HS-27A (cell line): ENCODE measurements around the gene TBC1D22A.
"Not testable (repeated sequence)": the region's sequence is repeated elsewhere in the genome, so short reads cannot be mapped to it uniquely, and the experiment has no call there.

Source experiments
- DNase-seq: peaks from one replicate; pipeline ENCODE4 v3.0.0-alpha.2; 2012; ENCODE audit warnings: low read depth, missing footprints

TBC1D22A gene

DNA sequence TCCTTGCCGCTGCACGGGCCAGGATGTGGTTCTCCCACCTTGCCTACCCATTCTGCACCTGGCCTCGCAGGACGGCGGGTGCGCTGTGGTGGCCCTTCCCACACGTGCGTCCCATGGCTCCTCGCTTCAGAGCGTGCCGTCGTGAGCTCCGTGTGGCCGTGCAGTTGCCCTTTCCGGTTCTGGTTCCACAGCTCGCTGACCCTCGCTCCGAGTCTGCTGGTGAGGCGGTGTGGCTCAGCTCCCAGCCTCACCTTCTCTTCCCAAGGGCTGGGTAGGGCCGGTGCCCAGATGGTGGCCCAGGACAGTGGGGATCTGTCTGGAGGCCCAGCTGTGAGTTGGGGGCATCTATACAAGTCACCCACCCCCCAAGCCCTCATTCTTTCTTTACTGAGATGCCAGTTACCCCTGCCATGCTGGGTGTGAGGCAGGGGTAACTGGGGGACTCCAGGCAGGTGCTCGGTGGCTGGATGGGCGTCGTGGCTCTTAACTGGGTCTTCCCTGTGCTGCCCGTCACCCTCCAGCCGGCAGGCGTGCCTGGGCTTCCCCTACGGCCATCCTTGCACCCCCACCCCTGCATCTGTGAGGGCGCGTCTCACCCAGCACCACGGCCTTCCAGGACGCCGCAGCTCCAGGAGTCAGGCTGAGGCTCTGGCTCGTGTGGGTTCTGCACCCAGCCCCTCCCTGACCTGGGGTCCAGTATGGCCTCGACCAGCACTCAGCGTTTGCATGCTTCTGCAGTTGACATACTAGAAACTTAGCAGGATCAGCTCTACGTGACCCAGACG, 395.2 kb downstream of the TBC1D22A start:
- DNase-seq: no peak

DNA sequence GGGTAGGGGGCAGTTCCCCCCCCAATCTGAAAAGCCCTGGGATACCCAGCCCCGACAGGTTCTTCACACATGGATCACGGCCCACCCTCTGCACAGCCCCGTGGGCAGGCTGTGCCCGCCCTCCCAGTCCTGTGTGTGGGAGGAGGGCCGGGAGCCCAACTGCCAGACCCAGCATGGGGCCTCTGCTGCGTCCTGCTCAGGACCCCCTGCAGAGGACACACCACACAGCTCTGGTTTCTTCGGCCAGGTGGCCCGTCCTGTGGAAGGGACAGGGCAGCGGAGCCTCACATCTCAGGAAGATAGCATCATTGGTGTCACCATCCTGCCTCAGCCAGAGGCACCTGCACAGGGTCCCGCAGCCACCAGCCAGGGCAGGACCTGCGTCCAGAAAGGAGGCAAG, 396.0 kb downstream of the TBC1D22A start:
- no peak for DNase-seq

DNA sequence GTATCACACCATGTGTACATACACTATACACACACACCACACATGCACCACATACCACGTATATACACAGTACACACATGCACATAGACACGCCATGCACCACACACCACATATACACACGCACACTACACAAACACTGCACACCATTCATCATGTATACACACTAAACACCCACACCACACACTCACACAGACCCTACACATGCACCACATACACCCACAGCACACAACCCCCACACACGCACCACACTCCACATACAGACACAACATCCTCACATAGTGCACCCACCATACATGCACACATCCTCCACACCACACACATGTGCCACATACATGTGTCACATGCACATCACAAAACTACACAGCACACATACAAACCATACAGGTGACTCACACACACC, 397.1 kb downstream of the TBC1D22A start:
- no peak for DNase-seq

DNA sequence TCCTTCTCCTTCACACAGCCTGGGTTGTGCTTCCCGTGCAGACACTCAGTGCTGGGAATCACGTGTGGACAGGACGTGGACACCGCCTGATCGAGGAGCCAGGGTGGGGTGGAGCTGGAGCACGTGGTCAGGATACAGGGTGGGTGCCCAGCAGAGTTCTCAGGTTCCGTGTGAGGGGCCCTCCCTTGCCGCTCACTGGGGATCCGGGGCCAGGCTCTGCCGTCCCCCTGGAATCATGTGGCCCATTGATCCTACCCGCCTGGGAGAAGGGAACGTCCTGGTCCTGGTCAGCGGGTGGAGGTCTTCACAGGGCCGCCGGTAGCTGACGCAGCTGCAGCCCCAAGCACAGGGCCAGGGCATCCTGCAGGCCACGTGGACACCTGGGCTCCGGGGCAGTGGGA, 397.7 kb downstream of the TBC1D22A start:
- DNase-seq: no peak

DNA sequence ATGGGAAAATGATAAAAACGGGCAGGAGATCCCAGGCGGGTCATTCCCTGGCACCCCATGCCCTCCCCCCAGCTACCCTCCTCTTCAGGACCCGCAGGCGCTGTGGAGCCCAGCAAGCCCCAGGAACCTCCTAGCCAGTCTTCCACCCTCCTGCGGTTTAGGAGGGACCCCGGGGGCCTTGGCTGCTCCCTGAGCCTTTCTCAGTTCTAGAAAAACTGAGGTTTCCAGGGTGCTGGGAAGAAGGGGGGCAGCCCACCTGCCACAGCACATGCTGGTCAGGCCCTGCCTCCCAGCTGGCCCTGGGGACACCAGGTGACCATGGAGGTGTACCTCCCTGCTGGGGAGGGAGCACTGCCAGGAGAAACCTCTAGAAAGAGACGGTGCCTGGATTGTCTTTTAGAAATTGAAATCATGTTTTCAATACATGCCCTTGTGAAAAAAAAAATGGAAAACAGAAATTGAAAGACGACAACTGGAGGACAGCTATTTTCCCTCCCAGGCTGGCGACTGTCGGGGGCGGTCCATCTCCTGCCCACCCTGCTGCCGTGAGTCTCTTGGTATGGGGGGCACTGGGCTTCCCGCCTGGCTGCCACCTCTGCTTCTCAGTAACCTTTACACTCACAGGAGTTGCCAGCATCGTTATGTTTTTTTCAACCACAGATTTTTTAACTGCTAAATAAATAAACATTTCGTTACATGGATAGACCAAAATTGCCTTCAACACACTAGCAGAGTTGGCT, 398.5 kb downstream of the TBC1D22A start:
- no peak for DNase-seq

DNA sequence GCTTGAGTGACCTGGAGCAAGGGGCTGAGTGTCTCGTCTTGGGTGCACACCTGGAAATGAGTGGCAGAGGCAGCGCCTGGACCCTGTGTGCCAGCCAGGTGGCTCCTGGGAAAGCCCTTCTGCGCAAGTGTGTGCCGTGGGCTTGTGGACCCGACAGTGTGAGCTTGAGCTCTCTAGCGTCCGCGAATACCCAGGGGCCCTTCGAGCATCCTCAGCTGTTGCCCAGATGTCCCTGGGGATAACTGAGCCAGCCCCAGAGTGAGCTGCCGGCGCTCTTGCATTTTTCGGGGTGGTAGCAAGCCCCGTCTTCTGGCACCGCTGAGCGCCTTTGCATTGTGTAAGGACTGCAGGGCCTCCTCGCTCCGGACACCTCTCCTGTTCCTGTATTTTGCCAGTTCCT, 399.2 kb downstream of the TBC1D22A start:
- no peak for DNase-seq

DNA sequence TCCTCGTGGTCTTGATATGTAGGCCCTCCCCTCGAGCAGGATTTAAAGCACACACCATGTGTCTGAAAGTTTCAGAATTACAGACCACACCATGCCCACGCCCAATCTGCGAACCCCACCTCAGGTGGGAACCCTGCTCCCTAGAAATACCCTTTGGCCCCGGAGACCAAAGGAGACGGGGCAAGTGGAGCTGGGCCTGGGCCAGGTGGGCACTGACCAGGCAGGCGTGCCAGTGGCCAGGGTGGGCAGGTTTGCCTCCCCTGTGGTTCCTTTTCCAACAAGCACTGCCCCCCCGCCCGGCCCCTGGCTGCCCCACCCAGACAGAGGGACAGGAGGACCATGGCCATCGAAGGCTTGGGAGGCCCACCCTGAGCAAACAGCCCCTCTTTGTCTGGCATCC, 400.4 kb downstream of the TBC1D22A start:
- DNase-seq: no peak

DNA sequence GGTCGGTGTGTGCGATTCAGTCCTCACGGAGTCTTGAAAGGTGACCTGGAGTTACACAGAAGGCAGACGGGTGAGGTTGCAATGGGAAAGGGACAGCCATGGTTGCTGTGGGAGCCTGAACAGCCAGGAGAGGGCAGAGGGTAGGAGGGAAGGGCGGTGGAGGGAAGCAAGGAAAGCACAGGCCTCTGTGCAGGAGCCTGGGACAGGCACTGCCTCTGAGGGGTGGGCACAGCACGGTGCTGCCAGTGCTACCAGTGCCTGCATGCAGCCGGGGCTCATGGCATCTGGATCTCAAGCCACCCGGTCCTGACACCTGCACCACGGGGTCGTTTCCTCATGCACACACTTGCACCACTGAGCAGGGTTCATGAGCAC, 401.0 kb downstream of the TBC1D22A start:
- DNase-seq: no peak

DNA sequence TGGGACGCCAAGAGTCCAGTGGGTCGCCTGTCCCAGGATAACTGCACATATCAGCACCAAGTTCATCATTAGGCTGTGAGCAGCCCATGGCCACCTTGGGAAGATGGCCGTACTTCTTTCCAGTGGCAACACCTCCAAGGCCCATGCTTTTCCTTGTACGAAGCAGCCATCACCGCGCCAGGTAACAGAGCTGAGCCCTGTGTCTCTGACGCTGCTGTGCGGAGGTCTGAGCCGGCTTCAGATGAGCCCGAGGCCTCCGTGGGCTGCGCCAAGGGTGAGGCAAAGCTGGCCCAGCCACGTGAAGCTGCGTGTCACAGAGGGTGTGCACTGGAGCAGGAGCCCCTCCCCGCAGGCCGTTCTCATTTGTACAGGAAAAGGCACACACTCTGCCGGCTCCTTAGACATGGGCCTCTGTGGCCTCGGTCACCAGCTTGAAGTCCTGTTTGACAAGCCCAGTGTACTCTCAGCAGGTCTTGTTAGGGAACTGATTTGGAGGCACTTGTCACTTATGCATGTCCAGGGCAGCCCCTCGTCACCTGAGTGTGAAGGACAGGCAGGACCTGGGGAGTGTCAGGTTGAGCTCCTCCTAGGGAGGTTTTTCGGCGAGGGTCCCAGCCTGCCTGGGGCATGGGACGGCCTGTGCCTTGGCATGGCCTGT, 401.5 kb downstream of the TBC1D22A start:
- no peak for DNase-seq

DNA sequence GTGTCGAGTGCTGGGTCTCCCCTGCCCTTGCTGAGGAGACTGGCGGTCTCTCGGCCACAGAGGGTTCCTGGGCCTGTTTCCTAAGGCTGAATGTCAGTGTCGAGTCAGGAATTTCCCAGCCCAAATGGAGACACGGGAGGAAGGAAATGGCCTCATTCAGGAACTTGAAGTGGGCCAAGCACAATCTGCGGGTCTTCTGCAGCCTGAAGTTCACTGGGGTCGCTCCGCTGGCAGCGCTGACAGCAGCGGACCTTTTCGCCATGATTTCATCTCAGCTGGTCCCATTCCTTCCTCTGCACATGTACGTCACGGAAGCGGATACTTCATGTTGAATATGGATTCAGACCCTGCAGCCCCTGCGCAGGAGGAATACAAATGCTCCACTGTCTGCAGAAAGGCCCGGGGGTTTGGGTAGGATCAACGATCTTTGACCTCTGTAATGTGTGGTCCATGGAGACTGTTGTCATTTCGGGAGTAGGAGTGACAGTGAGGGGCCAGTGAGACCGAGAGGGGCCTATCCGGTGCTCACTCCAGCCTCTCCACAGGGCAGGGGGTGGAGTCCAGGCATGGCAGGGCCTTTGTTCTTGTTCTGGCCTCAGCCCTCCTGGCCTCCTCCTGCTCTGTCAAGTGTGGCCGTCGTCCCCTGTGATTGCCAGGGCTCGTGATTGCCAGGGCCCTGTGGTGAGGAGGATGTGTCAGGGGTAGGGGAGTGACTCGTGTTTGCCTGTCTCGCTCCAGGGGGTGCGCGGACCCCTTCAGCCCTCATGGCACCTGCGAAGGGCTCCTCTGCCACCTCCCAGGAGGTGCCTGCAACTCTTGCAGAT, 402.3 kb downstream of the TBC1D22A start:
- no peak for DNase-seq

DNA sequence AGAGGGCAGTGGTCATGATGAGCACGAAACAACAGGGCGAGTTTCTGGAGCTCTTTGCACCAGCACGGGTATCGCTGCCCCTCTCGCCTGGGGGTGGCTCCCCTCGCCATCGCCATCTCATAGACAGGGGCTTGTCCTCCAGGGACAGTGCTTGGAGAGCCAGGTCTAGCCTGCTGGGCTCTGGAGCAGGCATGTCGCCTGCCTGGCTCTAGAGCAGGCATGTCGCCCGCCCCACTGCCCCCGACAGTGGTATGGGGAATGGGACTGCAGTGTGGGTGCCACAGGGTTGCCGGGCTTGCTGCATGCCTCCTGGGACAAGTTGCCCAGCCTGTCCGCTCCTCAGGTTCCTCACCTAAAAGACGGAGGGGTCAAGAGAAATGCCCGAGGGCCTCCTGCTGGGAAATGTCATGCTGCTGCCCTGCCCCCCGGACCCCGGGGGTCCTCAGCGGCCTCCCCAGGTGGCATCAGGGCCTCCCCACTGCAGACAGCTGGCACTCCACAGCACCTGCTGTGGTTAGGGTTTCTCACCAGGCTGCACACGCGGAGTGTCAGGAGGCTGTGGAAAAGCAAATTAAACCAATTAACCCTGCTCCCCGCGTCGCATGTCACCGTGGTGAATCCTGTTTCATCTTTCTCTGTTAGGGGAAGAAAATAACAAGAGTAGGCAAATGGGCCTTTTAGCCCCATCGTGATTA, 403.0 kb downstream of the TBC1D22A start:
- DNase-seq: no peak

DNA sequence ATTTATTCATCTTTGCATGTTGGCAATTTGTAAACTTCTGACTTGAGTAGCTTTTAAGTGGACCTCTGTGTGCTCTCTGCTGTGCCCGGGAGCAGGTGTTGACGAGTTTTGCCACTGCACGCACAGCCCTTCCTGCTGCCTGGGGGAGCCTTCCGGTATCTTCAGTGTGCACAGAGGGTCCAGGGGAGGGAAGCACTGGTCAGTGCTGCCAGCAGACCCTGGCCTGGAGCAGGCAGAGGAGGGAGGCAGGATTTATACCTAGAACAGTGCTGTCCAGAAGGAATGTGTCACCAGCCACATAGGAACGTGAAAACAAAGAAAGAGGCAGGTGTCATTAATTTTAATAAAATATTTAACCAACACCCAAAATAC, 403.6 kb downstream of the TBC1D22A start:
- no peak for DNase-seq

DNA sequence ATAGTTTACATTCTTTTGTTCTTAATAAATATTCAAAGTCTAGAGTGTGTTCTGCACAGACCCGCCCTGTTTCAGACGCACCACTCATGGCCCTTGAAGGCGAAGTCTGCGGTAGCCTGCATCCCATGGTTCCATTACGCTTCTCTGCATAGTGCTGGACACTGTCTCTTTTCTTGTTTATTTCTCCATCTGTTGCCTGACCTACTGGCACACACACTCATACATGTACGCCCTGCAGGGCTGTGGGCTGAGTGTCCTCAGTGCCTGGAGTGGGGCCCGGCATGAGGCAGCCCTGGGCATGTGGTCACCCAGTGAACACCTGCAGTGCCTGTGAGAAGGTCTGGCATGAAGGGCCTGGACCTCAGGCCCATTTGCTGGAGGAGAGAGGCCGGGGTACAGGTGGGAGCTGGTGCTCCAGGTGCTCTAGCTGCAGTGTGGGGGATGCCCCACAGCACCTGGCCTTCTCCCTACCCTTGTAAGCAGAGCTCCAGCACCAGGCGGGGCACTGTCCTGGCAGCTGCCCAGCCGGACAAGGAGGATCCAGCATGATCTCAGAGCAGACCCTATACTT, 404.1 kb downstream of the TBC1D22A start:
- DNase-seq: no peak

DNA sequence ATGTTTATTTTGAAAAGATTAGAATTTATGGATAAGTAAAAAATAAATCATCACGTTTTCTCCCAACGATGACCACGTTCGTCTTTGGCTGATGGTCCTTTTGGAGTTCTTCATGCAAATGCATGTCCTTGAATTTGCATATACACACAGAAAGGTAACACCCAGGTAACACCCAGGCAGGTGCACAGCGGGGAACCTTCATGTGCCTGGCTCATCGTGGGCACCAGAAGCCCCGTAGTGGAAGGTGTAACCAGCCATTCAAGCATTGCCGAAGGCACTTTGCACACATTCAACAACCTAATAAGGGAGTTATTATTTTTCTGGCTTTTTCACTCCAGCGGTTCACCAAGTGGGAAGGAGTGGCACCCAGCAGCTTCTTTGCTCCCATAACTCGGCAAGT, 404.6 kb downstream of the TBC1D22A start:
- no peak for DNase-seq

DNA sequence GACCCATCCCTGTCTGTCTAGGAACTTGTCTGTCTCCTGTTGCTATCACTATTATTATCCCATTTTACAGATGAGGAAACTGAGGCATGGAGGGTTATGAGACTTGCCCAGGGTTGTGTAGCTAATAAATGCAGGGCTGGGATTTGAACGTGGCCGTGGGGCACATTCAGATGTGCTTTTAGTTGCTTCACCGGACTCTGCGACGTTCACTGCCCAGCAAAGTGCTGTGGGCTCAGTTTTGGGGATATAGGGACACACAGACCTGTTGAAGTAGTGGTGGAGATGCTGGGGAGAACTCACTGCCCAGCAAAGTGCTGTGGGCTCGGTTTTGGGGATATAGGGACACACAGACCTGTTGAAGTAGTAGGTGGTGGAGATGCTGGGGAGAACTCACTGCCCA, 405.5 kb downstream of the TBC1D22A start:
- not testable (repeated sequence) for DNase-seq

DNA sequence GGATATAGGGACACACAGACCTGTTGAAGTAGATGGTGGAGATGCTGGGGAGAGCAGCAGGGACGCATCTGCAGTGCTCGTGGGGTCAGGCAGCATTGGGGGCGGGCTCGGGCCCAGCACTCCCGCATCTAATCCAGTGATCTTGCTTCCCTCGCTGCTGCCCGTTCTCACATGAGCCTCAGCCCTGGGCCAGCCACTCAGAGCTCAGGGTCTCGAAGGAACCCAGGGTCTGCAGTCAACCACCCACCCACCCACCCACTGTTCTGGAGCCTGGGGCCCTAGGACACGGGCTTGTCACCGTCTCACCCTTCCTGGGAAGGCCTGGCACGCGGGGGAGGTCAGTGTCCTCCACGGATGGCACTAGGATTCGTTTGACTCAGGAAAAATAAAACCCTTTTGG, 406.0 kb downstream of the TBC1D22A start:
- no peak for DNase-seq

DNA sequence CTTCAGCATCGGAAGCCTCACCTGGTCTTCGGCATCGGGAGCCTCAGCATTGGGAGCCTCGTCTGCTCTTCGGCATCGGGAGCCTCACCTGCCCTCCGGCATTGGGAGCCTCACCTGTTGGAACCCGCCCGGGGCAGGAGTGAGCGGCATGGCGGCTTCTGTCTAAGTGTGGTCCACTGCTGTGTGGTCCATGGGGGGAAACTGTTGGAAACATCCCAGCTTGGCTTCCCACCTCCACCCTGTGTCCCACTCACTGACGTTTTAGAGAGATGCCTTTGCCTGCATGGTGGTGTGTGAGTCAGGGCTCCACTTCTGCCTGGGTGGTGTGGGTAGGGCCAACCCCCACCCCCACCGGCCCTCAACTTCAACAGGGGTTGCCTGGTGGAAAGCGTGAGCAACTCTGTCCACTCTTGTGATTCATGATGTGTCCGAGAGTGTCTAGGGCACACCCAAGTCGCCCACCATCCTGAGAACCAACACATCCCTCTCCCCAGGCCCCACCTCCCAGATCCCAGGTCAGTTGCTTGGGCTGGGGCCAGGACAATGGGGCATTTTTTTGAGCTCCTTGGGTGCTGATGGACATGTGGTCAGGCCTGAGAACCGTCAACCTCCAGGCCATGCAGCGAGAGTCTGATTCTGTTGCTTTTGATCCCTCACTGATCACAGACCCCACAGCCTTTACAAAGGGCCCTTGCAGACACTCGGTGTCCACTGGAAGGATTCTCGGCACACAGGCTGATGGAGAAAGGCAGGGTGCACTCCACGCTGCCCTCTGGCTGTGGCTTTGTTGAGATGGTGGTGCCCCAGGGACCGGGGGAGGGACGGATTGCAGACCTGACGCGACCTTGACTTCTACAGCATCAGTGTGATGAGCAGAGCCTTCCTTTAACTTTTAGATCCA, 406.7 kb downstream of the TBC1D22A start:
- DNase-seq: no peak

DNA sequence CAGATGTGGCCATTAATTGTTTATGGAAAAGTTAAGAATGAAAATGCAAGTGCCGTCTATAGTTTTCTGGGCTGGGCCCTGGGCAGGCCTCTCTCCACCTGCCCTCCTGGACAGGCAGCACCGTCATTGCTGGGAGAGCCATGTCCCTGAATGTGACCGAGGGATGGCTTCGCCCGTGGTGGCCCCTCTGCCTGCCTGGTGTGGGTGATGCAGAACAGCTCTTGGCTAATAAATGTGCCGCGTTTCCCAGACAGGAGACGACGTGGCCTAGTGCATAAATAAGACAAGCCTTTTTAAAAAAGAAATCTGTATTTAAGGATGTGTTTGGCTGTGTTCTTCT, 407.3 kb downstream of the TBC1D22A start:
- DNase-seq: no peak

DNA sequence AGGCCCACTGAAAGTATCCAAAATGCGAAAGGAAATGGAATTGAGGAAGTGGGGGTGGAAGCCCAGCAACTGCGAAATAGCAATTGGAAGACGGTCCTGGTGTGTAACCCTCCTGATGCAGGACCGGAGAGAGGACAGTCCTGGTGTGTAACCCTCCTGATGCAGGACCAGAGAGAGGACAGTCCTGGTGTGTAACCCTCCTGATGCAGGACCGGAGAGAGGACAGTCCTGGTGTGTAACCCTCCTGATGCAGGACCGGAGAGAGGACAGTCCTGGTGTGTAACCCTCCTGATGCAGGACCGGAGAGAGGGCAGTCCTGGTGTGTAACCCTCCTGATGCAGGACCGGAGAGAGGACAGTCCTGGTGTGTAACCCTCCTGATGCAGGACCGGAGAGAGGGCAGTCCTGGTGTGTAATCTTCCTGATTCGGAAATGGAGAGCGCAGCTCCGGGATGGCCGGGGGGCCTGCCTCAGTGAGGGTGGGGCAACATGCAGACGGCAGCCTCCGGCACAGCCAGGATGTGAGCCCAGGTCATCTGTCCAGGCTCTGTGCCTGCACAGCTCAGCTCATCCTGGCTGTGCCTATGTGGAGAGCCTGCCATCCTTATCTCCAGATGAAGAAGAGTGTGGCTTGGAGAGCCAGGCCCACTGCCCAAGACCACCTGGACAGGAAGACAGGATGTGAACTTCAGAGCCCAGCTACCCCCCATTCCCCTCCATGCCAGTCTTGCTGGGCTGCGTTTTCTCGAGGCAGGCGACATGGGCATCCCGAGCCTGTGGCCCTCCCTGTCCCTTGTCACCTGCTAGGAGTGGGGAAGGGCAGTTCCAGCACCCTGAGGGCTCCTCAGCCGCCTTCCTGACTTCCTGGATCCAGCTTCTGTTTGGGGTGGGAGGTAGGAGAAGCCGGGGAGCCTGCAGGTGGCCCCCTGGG, 408.3 kb downstream of the TBC1D22A start:
- not testable (repeated sequence) for DNase-seq
